Measurements from ENCODE around the gene DHRS13. TPM values are rescaled to one million over a fixed set of nuclear protein-coding genes. Genes with fewer than 3 reads are reported as not detected.
A peak's percentile ranks its signal among the peaks of the same experiment; 100 is the strongest.
"Not testable (repeated sequence)": the region's sequence is repeated elsewhere in the genome, so short reads cannot be mapped to it uniquely, and the experiment has no call there.

Gene DHRS13
- polyA plus RNA-seq, 1 donor (not counting 4 experiments of a cell fraction or from before 2014, with no cell fraction given), result 3.4 TPM

GRCh38 chr17:28896491-28896883, 6.4 kb downstream of the DHRS13 start:
- Histone ChIP-seq H3K9ac (ENCODE audit: control insufficient read depth, extremely low read depth, insufficient read depth, low read length) (peak overlapping the region; percentile 83), H3K27me3 (ENCODE audit: control insufficient read depth, extremely low read depth, insufficient read depth, low read length) (no peaks in the 10 kb centered on the region), H2AFZ (ENCODE audit: control insufficient read depth, low read length) (no peak overlapping the region), H3K4me2 (ENCODE audit: control insufficient read depth, extremely low read depth, insufficient read depth, low read depth, low read length) (peak overlapping the region; percentile 99), H3K36me3 (ENCODE audit: control insufficient read depth in 2 of 2, extremely low read depth in 1 of 2, insufficient read depth in 2 of 2, low read length in 2 of 2) (peaks cover 1 to 7% of the 10 kb centered on the region in 2 experiments), H3K4me1 (ENCODE audit: control insufficient read depth, extremely low read depth, insufficient read depth, low read length) (peaks cover 32% of the 10 kb centered on the region), H3K79me2 (ENCODE audit: control insufficient read depth, insufficient read depth, low read length) (peaks cover 18% of the 10 kb centered on the region), H4K20me1 (ENCODE audit: control insufficient read depth, extremely low read depth, insufficient read depth, low read length) (no peaks in the 10 kb centered on the region), H3K4me3 (ENCODE audit: control insufficient read depth in 2 of 3, extremely low read depth in 1 of 3, insufficient read depth in 2 of 3, low read depth in 1 of 3, low read length in 3 of 3) (peak overlapping the region; percentile 68 to 92 (median 75)), H3K27ac (ENCODE audit: control insufficient read depth, insufficient read depth, low read length) (peak overlapping the region; percentile 78), H3K9me1 (ENCODE audit: control insufficient read depth, extremely low read depth, insufficient read depth, low read length) (peaks cover 3% of the 10 kb centered on the region), H3K9me3 (ENCODE audit: control insufficient read depth, low read depth, low read length) (no peaks in the 10 kb centered on the region)
- TF ChIP-seq CTCF (optimal IDR thresholded peaks at IDR 0.05 in 1 of 3, IDR thresholded peaks at IDR 0.05 in 1 of 3, conservative IDR thresholded peaks at IDR 0.05 in 1 of 3; ENCODE audit: extremely low read depth in 1 of 3, insufficient read depth in 2 of 3, low read length in 3 of 3) (no peak), EZH2 (IDR thresholded peaks at IDR 0.05; ENCODE audit: low read length) (no peak)
- dilution Hi-C loops (cut with MboI; ENCODE audit: extremely low pct_ligation_motif_present, low sequenced_read_pairs), result no loop called here
- FAIRE-seq (no peak), DNase-seq (ENCODE audit: low read depth, low spot score) (no peak)

GRCh38 chr17:28895794-28896447, 7.0 kb downstream of the DHRS13 start:
- DNase-seq (ENCODE audit: low read depth, low spot score) (no peak), FAIRE-seq (no peak)
- Histone ChIP-seq H3K9ac (ENCODE audit: control insufficient read depth, extremely low read depth, insufficient read depth, low read length) (peak overlapping the region; percentile 83), H3K9me3 (ENCODE audit: control insufficient read depth, low read depth, low read length) (no peaks in the 10 kb centered on the region), H4K20me1 (ENCODE audit: control insufficient read depth, extremely low read depth, insufficient read depth, low read length) (no peaks in the 10 kb centered on the region), H3K4me1 (ENCODE audit: control insufficient read depth, extremely low read depth, insufficient read depth, low read length) (peaks cover 32% of the 10 kb centered on the region), H3K4me3 (ENCODE audit: control insufficient read depth in 2 of 3, extremely low read depth in 1 of 3, insufficient read depth in 2 of 3, low read depth in 1 of 3, low read length in 3 of 3) (peak overlapping the region; percentile 68 to 92 (median 75)), H3K27me3 (ENCODE audit: control insufficient read depth, extremely low read depth, insufficient read depth, low read length) (no peaks in the 10 kb centered on the region), H3K27ac (ENCODE audit: control insufficient read depth, insufficient read depth, low read length) (peak overlapping the region; percentile 78), H3K36me3 (ENCODE audit: control insufficient read depth in 2 of 2, extremely low read depth in 1 of 2, insufficient read depth in 2 of 2, low read length in 2 of 2) (peaks cover 4 to 7% of the 10 kb centered on the region in 2 experiments), H2AFZ (ENCODE audit: control insufficient read depth, low read length) (peak overlapping the region; percentile 10), H3K9me1 (ENCODE audit: control insufficient read depth, extremely low read depth, insufficient read depth, low read length) (peaks cover 3% of the 10 kb centered on the region), H3K79me2 (ENCODE audit: control insufficient read depth, insufficient read depth, low read length) (peaks cover 18% of the 10 kb centered on the region), H3K4me2 (ENCODE audit: control insufficient read depth, extremely low read depth, insufficient read depth, low read depth, low read length) (peak overlapping the region; percentile 99)
- no peak for TF ChIP-seq CTCF (optimal IDR thresholded peaks at IDR 0.05 in 1 of 3, IDR thresholded peaks at IDR 0.05 in 1 of 3, conservative IDR thresholded peaks at IDR 0.05 in 1 of 3; ENCODE audit: extremely low read depth in 1 of 3, insufficient read depth in 2 of 3, low read length in 3 of 3)
- TF ChIP-seq EZH2 (IDR thresholded peaks at IDR 0.05; ENCODE audit: low read length), result no peak
- dilution Hi-C loops (cut with MboI; ENCODE audit: extremely low pct_ligation_motif_present, low sequenced_read_pairs), result no loop called here

GRCh38 chr17:28893248-28894183, 9.4 kb downstream of the DHRS13 start:
- H3K9me1 ChIP-seq (ENCODE audit: control insufficient read depth, extremely low read depth, insufficient read depth, low read length); H3K27me3 ChIP-seq (ENCODE audit: control insufficient read depth, extremely low read depth, insufficient read depth, low read length); H3K9me3 ChIP-seq (ENCODE audit: control insufficient read depth, low read depth, low read length); DNase-seq (ENCODE audit: low read depth, low spot score); H4K20me1 ChIP-seq (ENCODE audit: control insufficient read depth, extremely low read depth, insufficient read depth, low read length); dilution Hi-C loops (cut with MboI; ENCODE audit: extremely low pct_ligation_motif_present, low sequenced_read_pairs); FAIRE-seq; H3K36me3 ChIP-seq (ENCODE audit: control insufficient read depth in 2 of 2, extremely low read depth in 1 of 2, insufficient read depth in 2 of 2, low read length in 2 of 2): not testable (repeated sequence)
- Histone ChIP-seq H3K9ac (ENCODE audit: control insufficient read depth, extremely low read depth, insufficient read depth, low read length) (peak overlapping the region; percentile 73), H3K4me3 (ENCODE audit: control insufficient read depth in 2 of 3, extremely low read depth in 1 of 3, insufficient read depth in 2 of 3, low read depth in 1 of 3, low read length in 3 of 3) (peak overlapping the region in 1 of 3 experiments; percentile 17), H3K4me2 (ENCODE audit: control insufficient read depth, extremely low read depth, insufficient read depth, low read depth, low read length) (peak overlapping the region; percentile 58), H3K4me1 (ENCODE audit: control insufficient read depth, extremely low read depth, insufficient read depth, low read length) (peaks cover 32% of the 10 kb centered on the region), H3K79me2 (ENCODE audit: control insufficient read depth, insufficient read depth, low read length) (peaks cover 18% of the 10 kb centered on the region), H2AFZ (ENCODE audit: control insufficient read depth, low read length) (peak overlapping the region; percentile 37), H3K27ac (ENCODE audit: control insufficient read depth, insufficient read depth, low read length) (peak overlapping the region; percentile 83)

Data from keratinocyte (primary cell).